Measurements from ENCODE around the gene GPR85.

Gene GPR85

DNA sequence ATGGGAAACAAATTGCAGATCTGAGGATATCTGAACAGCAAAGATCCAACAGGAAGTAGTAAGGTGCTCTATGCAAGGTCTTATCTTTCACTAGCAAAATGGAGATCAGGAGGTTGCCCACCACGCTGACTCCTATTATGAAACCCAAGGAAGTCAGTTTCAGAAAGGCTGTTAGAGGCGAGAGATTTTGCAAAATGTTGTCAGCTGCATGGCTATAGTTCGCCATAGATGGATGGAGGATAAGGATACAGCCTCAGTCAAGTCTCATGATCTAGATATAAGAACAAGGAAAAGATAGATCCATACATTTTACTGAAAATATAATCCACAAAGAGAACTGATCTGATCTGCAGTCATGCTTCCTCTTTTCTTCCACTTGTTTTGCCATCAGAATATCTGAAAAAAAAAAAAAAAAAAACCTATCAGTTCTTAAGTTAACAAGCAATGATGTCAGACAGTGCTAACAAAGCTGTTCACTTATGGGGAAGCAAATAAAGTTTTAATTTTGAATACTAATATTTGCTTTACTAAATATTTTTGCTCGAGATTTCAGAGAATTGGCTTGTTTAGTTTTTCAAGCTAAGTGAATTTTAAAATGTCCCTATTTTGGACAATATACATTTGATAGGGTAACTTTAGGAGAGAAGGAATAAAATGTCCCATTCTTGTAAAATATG is 2.0 kb downstream of the GPR85 start:
- TF ChIP-seq TEAD4 (IDR thresholded peaks at IDR 0.05) (no peak), EP300 (IDR thresholded peaks at IDR 0.05; ENCODE audit: borderline replicate concordance) (no peak), ZBTB7A (IDR thresholded peaks at IDR 0.05; ENCODE audit: low read depth) (no peak), TAF1 (IDR thresholded peaks at IDR 0.05; ENCODE audit: low read depth) (no peak), CREB1 (IDR thresholded peaks at IDR 0.05; ENCODE audit: low read depth) (no peak), EGR1 (IDR thresholded peaks at IDR 0.05) (no peak), USF1 (IDR thresholded peaks at IDR 0.05) (no peak), YY1 (IDR thresholded peaks at IDR 0.05; ENCODE audit: low read depth) (no peak), MAX (IDR thresholded peaks at IDR 0.05) (no peak), NFIC (IDR thresholded peaks at IDR 0.05) (no peak), CEBPB (IDR thresholded peaks at IDR 0.05) (no peak), TCF12 (IDR thresholded peaks at IDR 0.05; ENCODE audit: low read depth) (no peak), FOXM1 (IDR thresholded peaks at IDR 0.05; ENCODE audit: borderline replicate concordance, low read depth) (no peak), RAD21 (IDR thresholded peaks at IDR 0.05; ENCODE audit: low read depth) (no peak)
- TF ChIP-seq, protein P1, sequence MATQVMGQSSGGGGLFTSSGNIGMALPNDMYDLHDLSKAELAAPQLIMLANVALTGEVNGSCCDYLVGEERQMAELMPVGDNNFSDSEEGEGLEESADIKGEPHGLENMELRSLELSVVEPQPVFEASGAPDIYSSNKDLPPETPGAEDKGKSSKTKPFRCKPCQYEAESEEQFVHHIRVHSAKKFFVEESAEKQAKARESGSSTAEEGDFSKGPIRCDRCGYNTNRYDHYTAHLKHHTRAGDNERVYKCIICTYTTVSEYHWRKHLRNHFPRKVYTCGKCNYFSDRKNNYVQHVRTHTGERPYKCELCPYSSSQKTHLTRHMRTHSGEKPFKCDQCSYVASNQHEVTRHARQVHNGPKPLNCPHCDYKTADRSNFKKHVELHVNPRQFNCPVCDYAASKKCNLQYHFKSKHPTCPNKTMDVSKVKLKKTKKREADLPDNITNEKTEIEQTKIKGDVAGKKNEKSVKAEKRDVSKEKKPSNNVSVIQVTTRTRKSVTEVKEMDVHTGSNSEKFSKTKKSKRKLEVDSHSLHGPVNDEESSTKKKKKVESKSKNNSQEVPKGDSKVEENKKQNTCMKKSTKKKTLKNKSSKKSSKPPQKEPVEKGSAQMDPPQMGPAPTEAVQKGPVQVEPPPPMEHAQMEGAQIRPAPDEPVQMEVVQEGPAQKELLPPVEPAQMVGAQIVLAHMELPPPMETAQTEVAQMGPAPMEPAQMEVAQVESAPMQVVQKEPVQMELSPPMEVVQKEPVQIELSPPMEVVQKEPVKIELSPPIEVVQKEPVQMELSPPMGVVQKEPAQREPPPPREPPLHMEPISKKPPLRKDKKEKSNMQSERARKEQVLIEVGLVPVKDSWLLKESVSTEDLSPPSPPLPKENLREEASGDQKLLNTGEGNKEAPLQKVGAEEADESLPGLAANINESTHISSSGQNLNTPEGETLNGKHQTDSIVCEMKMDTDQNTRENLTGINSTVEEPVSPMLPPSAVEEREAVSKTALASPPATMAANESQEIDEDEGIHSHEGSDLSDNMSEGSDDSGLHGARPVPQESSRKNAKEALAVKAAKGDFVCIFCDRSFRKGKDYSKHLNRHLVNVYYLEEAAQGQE (IDR thresholded peaks at IDR 0.05; ENCODE audit: low read depth), result no peak

GRCh38 chr7:113083816-113084495 is 2.7 kb downstream of the GPR85 start:
- TF ChIP-seq YY1 (IDR thresholded peaks at IDR 0.05; ENCODE audit: low read depth) (no peak), RAD21 (IDR thresholded peaks at IDR 0.05; ENCODE audit: low read depth) (no peak)

DNA sequence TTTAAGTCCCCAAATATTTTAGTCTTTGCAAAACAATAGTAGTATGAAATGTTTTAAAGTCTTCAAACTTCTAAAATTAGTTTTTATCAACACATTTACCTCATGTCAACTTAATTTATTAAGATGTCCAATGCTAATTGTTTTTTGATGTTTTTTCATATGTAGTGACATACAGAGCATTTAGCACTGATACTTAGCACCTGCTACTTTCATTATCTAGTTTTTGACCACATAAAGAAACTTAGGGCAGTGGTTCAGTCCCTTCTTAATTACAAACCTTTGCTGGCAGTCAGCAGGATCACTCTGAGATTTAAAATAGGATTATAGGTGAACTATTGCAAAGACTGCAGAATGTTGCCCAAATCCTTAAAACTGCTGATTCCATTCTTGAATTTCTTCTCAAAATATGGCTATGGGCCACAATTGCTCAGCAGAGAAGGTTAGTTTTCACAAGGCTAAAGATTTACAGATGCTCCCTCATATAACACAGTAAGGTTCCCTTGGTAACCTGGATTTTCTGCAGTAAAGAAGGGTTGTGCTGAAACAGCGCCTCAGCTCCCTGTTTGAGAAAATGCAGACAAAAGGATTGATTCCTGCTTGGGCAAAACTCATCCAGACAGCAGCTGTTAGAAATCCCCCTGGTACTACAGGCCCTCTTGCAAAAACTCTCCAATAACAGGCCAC is 3.4 kb downstream of the GPR85 start:
- TF ChIP-seq RAD21 (IDR thresholded peaks at IDR 0.05; ENCODE audit: low read depth) (no peak), TAF1 (IDR thresholded peaks at IDR 0.05; ENCODE audit: low read depth) (no peak), FOXM1 (IDR thresholded peaks at IDR 0.05; ENCODE audit: borderline replicate concordance, low read depth) (no peak), TCF12 (IDR thresholded peaks at IDR 0.05; ENCODE audit: low read depth) (no peak), ZBTB7A (IDR thresholded peaks at IDR 0.05; ENCODE audit: low read depth) (no peak), CREB1 (IDR thresholded peaks at IDR 0.05; ENCODE audit: low read depth) (no peak), TEAD4 (IDR thresholded peaks at IDR 0.05) (no peak), USF1 (IDR thresholded peaks at IDR 0.05) (no peak), EP300 (IDR thresholded peaks at IDR 0.05; ENCODE audit: borderline replicate concordance) (no peak), EGR1 (IDR thresholded peaks at IDR 0.05) (no peak), CEBPB (IDR thresholded peaks at IDR 0.05) (no peak), MAX (IDR thresholded peaks at IDR 0.05) (no peak), YY1 (IDR thresholded peaks at IDR 0.05; ENCODE audit: low read depth) (no peak), NFIC (IDR thresholded peaks at IDR 0.05) (no peak)
- TF ChIP-seq, protein P1 (IDR thresholded peaks at IDR 0.05; ENCODE audit: low read depth), result no peak

DNA sequence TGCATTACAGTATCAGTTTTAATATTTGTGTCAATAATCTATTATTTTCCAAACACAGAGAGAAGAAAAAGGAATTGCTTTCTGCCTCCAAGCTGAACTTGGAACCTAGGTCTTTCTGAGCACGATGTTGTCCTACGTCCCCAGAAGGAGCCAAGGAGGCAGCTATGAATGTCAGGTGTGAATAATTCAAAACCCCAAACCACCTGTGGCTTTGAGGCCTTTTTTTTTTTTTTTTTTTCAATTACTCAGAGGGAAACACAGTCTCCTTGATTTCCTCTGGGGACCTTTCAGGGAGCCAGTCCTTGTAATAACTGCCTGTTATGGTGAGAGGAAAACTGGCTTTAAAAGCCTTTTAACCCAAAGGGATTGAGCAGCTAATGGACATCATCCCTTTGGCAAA is 8.3 kb downstream of the GPR85 start:
- TF ChIP-seq MAX (IDR thresholded peaks at IDR 0.05) (no peak), ZBTB7A (IDR thresholded peaks at IDR 0.05; ENCODE audit: low read depth) (no peak), TEAD4 (IDR thresholded peaks at IDR 0.05) (no peak), NFIC (IDR thresholded peaks at IDR 0.05) (no peak), CREB1 (IDR thresholded peaks at IDR 0.05; ENCODE audit: low read depth) (no peak), FOXM1 (IDR thresholded peaks at IDR 0.05; ENCODE audit: borderline replicate concordance, low read depth) (no peak), USF1 (IDR thresholded peaks at IDR 0.05) (no peak), RAD21 (IDR thresholded peaks at IDR 0.05; ENCODE audit: low read depth) (no peak)
- TF ChIP-seq, protein P1 (IDR thresholded peaks at IDR 0.05; ENCODE audit: low read depth), result no peak

All from Ishikawa (cell line).